Right atrium auricular region (tissue), 2 donors: ENCODE measurements around the gene GTF2IRD1. TPM values are rescaled to one million over a fixed set of nuclear protein-coding genes. Genes with fewer than 3 reads are reported as not detected.
A peak's percentile ranks its signal among the peaks of the same experiment; 100 is the strongest.

ENCODE experiments used
- DNase-seq: peaks from one replicate; pipeline ENCODE4 v3.0.0-alpha.2; 2019; ENCODE audit warnings: low spot score
- H3K27ac ChIP-seq, 2 donors: fragments of 200-600 bp; sonication (generic); 1 replicate in 1 of 2; 2 replicates in 1 of 2; pipeline ENCODE4 v1.5.1; 2016 to 2019
- H3K27me3 ChIP-seq, 2 donors: fragments of 200-600 bp; sonication (generic); one replicate each; pipeline versions ENCODE4 v1.5.1 to v1.6.0; 2017 to 2019
- H3K36me3 ChIP-seq: fragments of 200-600 bp; sonication (generic); one replicate; pipeline ENCODE4 v1.5.1; 2016
- H3K4me1 ChIP-seq, 2 donors: fragments of 200-600 bp; sonication (generic); one replicate each; pipeline versions ENCODE4 v1.5.1 to v1.6.0; 2017 to 2019
- H3K4me3 ChIP-seq, 2 donors: fragments of 200-600 bp; sonication (generic); 1 replicate in 1 of 2; 2 replicates in 1 of 2; pipeline ENCODE4 v1.5.1; 2017 to 2019; ENCODE audit warnings: mild to moderate bottlenecking in 1 of 2, moderate library complexity in 1 of 2
- H3K9me3 ChIP-seq, 2 donors: fragments of 200-600 bp; sonication (generic); one replicate each; pipeline ENCODE4 v1.5.1; 2019
- total RNA-seq, 2 donors: library from RNA; depleted of rRNA; stranded (reverse); fragments of >200 nt; gene quantifications; one replicate each; pipeline ENCODE4 v1.1.0, GENCODE V29; 2016
- TF ChIP-seq, protein P1 (sequence below), 2 donors: fragments of 200-600 bp; sonication (generic); IDR thresholded peaks; one replicate each; pipeline ENCODE4 v1.5.1; 2019; ENCODE audit warnings: antibody characterized with exemption in 2 of 2

Gene GTF2IRD1
- total RNA-seq, 2 donors from 2014 or later = 15.6 to 16.5 TPM

DNA sequence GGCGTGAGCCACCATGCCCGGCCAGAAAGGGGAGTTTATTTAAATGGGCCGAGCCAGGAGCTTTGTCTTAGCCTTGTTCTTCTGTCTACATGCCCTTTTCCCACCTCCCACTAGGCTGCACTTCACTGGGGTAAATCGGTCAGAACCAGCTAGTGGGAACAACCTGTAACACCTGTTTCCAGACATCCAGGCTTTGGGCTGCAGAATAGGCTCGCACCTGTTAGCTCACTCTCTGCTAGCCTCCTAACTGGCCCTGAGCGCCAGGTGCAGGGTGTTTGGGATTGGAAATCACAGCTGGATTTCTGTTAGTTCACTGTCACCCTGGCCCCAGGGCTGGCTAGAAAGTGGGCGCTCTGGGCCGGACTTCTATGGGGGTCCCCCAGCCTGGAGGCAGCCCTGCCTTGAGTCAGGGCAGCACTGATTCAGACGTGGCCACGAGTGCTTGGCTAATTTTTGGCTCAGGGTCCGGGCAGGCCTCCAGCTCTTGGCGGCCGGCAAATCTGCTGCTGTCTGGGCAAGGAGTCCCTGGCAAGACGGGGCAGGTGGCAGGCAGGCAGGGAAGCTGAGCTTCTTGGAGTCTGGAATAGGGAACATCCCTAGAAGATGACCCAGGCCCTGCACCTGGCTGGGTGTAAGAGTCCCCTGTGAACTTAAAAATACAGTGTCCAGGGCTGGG, 48.6 kb downstream of the GTF2IRD1 start:
- H3K36me3 ChIP-seq = no peaks in the 10 kb centered on the region
- no peaks in the 10 kb centered on the region for H3K9me3 ChIP-seq
- no peak overlapping the region for H3K4me3 ChIP-seq
- peaks cover 0 to 23% of the 10 kb centered on the region in 2 donors for H3K4me1 ChIP-seq
- no peaks in the 10 kb centered on the region for H3K27me3 ChIP-seq
- DNase-seq = no peak
- TF ChIP-seq, protein P1, sequence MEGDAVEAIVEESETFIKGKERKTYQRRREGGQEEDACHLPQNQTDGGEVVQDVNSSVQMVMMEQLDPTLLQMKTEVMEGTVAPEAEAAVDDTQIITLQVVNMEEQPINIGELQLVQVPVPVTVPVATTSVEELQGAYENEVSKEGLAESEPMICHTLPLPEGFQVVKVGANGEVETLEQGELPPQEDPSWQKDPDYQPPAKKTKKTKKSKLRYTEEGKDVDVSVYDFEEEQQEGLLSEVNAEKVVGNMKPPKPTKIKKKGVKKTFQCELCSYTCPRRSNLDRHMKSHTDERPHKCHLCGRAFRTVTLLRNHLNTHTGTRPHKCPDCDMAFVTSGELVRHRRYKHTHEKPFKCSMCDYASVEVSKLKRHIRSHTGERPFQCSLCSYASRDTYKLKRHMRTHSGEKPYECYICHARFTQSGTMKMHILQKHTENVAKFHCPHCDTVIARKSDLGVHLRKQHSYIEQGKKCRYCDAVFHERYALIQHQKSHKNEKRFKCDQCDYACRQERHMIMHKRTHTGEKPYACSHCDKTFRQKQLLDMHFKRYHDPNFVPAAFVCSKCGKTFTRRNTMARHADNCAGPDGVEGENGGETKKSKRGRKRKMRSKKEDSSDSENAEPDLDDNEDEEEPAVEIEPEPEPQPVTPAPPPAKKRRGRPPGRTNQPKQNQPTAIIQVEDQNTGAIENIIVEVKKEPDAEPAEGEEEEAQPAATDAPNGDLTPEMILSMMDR (IDR thresholded peaks at IDR 0.05) = no peak
- H3K27ac ChIP-seq = peak overlapping the region; percentile 79 to 81

DNA sequence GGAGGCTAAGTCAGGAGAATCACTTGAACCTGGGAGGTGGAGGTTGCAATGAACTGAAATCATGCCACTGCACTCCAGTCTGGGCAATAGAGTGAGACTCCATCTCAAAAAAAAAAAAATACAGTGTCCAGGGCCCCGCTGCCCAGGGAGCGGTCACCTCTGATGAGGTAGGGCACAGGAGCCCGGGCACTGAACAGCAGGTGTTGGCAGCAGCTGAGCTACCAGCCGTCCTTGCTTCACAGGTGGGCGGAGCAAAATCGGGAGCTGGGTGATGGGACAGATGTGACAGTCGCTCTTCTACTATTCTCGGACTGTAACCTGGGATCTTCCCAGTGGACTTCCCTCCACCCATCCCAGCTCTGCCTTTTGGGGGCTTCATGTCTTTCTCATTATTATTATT, 49.4 kb downstream of the GTF2IRD1 start:
- Histone ChIP-seq H3K4me3 (no peak overlapping the region), H3K9me3 (no peaks in the 10 kb centered on the region), H3K36me3 (no peaks in the 10 kb centered on the region), H3K27me3 (no peaks in the 10 kb centered on the region), H3K4me1 (peaks cover 0 to 23% of the 10 kb centered on the region in 2 donors), H3K27ac (peak overlapping the region; percentile 79 to 81)
- TF ChIP-seq, protein P1 (IDR thresholded peaks at IDR 0.05) = no peak
- DNase-seq = no peak

DNA sequence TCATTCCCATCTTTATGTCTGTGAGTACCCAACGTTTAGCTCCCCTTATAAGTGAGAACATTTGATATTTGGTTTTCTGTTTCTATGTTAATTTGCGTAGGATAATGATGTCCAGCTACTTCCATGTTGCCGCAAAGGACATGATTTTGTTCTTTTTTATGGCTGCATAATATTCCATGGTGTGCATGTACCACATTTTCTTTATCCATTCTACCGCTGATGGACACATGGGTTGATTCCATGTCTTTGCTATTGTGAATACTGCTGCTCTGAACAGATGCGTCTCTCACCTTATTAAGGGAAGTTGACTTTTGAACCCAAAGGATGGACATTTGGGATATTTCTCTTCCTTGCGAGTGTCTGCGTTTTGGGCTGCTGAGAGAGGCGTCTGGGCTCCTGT, 50.2 kb downstream of the GTF2IRD1 start:
- DNase-seq = no peak

DNA sequence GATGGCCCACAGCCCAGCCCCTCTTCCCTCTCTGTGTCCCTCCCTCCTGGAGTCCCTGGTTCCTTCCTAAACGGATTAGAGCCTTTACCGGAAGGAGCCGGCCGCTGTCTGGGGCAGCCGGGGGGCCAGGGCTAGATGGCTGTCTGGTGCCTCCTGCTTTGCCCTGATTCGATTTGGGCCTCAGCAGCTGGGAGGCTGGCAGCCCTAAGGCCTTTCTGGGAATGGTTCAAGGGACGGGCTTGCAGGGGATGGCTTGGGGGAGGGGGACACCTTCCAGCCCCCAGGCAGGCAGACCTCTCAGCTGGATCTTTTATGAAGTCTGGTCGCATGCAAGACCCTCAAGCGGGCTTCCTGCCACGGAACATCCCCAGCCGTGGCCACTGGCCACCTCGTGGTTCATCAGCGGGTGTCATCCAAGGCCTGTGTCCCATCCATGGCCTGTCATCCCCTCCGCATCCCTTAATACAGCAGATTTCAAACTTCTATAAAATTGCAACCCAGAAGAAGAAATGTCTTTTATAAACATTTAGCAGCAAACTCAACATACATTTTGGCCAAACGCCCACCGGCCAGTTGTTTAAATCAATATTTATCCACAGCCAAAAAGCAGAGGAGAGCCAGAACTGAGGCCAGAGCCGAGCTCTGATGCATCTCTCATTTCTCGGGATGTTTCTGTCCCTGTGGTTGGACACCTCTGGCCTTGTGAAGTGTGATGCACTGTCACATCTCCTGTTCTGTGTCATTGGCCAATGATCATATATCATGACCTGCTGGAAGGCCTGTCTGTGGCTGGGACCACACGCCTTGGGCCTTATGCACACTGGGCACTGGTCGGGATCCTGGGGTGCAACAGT, 52.0 kb downstream of the GTF2IRD1 start:
- Histone ChIP-seq H3K36me3 (no peaks in the 10 kb centered on the region), H3K27me3 (no peaks in the 10 kb centered on the region), H3K4me3 (no peak overlapping the region), H3K9me3 (no peaks in the 10 kb centered on the region), H3K27ac (peak overlapping the region in 1 of 2 donors; percentile 39), H3K4me1 (peaks cover 0 to 16% of the 10 kb centered on the region in 2 donors)
- TF ChIP-seq, protein P1 (IDR thresholded peaks at IDR 0.05) = no peak
- no peak for DNase-seq

More for the DNA sequence above, 50.2 kb downstream of the GTF2IRD1 start:
- TF ChIP-seq, protein P1 (IDR thresholded peaks at IDR 0.05) = no peak
- no peak overlapping the region for H3K27ac ChIP-seq
- H3K36me3 ChIP-seq = no peaks in the 10 kb centered on the region
- peaks cover 0 to 23% of the 10 kb centered on the region in 2 donors for H3K4me1 ChIP-seq
- H3K27me3 ChIP-seq = no peaks in the 10 kb centered on the region
- H3K4me3 ChIP-seq = no peak overlapping the region
- no peaks in the 10 kb centered on the region for H3K9me3 ChIP-seq

DNA sequence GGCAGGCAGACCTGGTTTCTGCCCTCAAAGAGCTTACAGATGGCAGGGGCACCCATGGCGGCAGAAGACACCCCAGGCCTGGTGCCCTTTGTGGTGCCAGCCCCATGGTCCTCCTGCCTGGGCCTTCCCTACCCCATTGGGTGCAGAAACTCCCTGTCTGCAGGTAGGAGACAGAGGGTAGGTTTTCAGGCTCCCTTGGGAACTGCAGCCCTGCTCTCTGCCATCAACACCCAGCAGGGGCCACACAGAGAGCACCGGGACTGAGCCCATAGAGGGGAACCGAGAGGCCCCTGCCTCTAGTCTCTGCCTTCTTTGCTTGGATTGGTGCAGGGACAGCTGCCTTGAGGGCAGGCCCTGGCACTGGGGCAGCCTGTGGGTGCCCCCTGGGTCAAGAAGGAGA, 52.6 kb downstream of the GTF2IRD1 start:
- no peak for DNase-seq
- H3K27ac ChIP-seq = no peak overlapping the region

More for the DNA sequence above, 52.6 kb downstream of the GTF2IRD1 start:
- TF ChIP-seq, protein P1 (IDR thresholded peaks at IDR 0.05) = no peak
- Histone ChIP-seq H3K4me1 (peaks cover 0 to 11% of the 10 kb centered on the region in 2 donors), H3K4me3 (no peak overlapping the region), H3K36me3 (no peaks in the 10 kb centered on the region), H3K27me3 (no peaks in the 10 kb centered on the region), H3K9me3 (no peaks in the 10 kb centered on the region)
